CD8-positive, alpha-beta memory T cell (primary cell): Measurements from ENCODE around the gene ZNF746. TPM values are rescaled to one million over a fixed set of nuclear protein-coding genes. Genes with fewer than 3 reads are reported as not detected.

Experiments used
- CTCF ChIA-PET: fragments of 350-600 bp; sonication (Branson Sonifier 250); formaldehyde crosslinking; loops from one replicate; lab custom pipeline; 2021; ENCODE audit warnings: antibody characterized with exemption; lab: Charles Lee
- POLR2A ChIA-PET: fragments of 350-600 bp; sonication (Branson Sonifier 250); formaldehyde crosslinking; loops from one replicate; lab custom pipeline; 2021; ENCODE audit warnings: antibody characterized with exemption; lab: Charles Lee
- DNase-seq, 5 donors: peaks; one replicate each; pipeline versions ENCODE4 v3.0.0 to v3.0.0-alpha.2; 2020 to 2022; ENCODE audit warnings: mixed read lengths in 1 of 5
- H3K27ac ChIP-seq: one replicate; pipeline ENCODE4 v1.7.0; 2013; ENCODE audit warnings: low read depth, mild to moderate bottlenecking, low read length, moderate library complexity
- H3K27me3 ChIP-seq: 2 replicates; pipeline ENCODE4 v1.7.0; 2013; ENCODE audit warnings: low read length, mild to moderate bottlenecking; ENCODE audit not compliant: insufficient read depth, poor library complexity, severe bottlenecking
- H3K36me3 ChIP-seq: 2 replicates; pipeline ENCODE4 v1.7.0; 2013; ENCODE audit warnings: mild to moderate bottlenecking, low read length, moderate library complexity; ENCODE audit not compliant: insufficient read depth
- H3K4me1 ChIP-seq: 2 replicates; pipeline ENCODE4 v1.7.0; 2013; ENCODE audit warnings: mild to moderate bottlenecking, low read length, moderate library complexity; ENCODE audit not compliant: insufficient read depth
- H3K4me3 ChIP-seq: 2 replicates; pipeline ENCODE4 v1.7.0; 2013; ENCODE audit warnings: mild to moderate bottlenecking, low read length
- H3K9me3 ChIP-seq: 2 replicates; pipeline ENCODE4 v1.7.0; 2013; ENCODE audit warnings: mild to moderate bottlenecking, low read length
- H3K27ac Mint-ChIP-seq, 8 donors: one replicate each; pipeline ENCODE4 v1.8.0; 2020 to 2021; ENCODE audit warnings: mixed read lengths in 8 of 8, mild to moderate bottlenecking in 6 of 8, inconsistent platforms in 3 of 8, moderate library complexity in 3 of 8
- H3K27me3 Mint-ChIP-seq, 2 donors: one replicate each; pipeline ENCODE4 v1.8.0; 2020 to 2021; ENCODE audit warnings: mixed read lengths in 2 of 2, mild to moderate bottlenecking in 1 of 2, moderate library complexity in 1 of 2
- H3K36me3 Mint-ChIP-seq, 3 donors: one replicate each; pipeline ENCODE4 v1.8.0; 2020 to 2021; ENCODE audit warnings: mixed read lengths in 3 of 3, inconsistent platforms in 1 of 3, mild to moderate bottlenecking in 1 of 3
- H3K4me1 Mint-ChIP-seq, 3 donors: one replicate each; pipeline ENCODE4 v1.8.0; 2020 to 2021; ENCODE audit warnings: mixed read lengths in 3 of 3, inconsistent platforms in 1 of 3, mild to moderate bottlenecking in 1 of 3
- H3K4me3 Mint-ChIP-seq, 7 donors: one replicate each; pipeline ENCODE4 v1.8.0; 2020 to 2021; ENCODE audit warnings: mixed read lengths in 7 of 7, mild to moderate bottlenecking in 6 of 7, moderate library complexity in 4 of 7, inconsistent platforms in 2 of 7
- H3K9me3 Mint-ChIP-seq, 5 donors: one replicate each; pipeline ENCODE4 v1.8.0; 2020 to 2022; ENCODE audit warnings: mixed read lengths in 5 of 5, mild to moderate bottlenecking in 3 of 5, moderate library complexity in 2 of 5, inconsistent platforms in 1 of 5
- polyA plus RNA-seq: library from polyadenylated mRNA; unstranded; fragments of 300-500 nt; fragmentation: Illumina TruSeq; gene quantifications from one replicate; pipeline ENCODE4 v1.2.3, GENCODE V29; 2021
- total RNA-seq, 2 experiments: library from RNA; stranded (reverse); gene quantifications; one replicate each; pipeline ENCODE4 v1.2.3, GENCODE V29; 2021

The ZNF746 gene
- total and polyA plus RNA-seq, 3 experiments from 2014 or later: 13.9 to 21.3 (median 19.9) TPM

GRCh38 chr7:149524394-149524793, 26.8 kb upstream of the ZNF746 start:
- Histone ChIP-seq H3K9me3 (peaks cover 16% of the 10 kb centered on the region), H3K27me3 (no peaks in the 10 kb centered on the region), H3K27ac (no peak overlapping the region), H3K4me3 (no peak overlapping the region), H3K36me3 (no peaks in the 10 kb centered on the region), H3K4me1 (no peaks in the 10 kb centered on the region)
- H3K27me3 Mint-ChIP-seq: peaks cover 12 to 15% of the 10 kb centered on the region in 2 donors
- peaks cover 14 to 39% (median 30%) of the 10 kb centered on the region in 5 donors for H3K9me3 Mint-ChIP-seq
- no peak overlapping the region for H3K27ac Mint-ChIP-seq
- H3K4me1 Mint-ChIP-seq: no peaks in the 10 kb centered on the region
- ChIA-PET POLR2A (no interaction called here), CTCF (no interaction called here)
- H3K36me3 Mint-ChIP-seq: peaks cover 1 to 38% (median 5%) of the 10 kb centered on the region in 3 donors
- no peak for DNase-seq
- no peak overlapping the region for H3K4me3 Mint-ChIP-seq

- Mint-ChIP-seq H3K4me1 (no peaks in the 10 kb centered on the region), H3K27me3 (no peaks in the 10 kb centered on the region), H3K36me3 (peaks cover 0 to 40% (median 3%) of the 10 kb centered on the region in 3 donors), H3K4me3 (no peak overlapping the region), H3K27ac (no peak overlapping the region), H3K9me3 (peaks cover 46 to 62% (median 50%) of the 10 kb centered on the region in 5 donors)
- ChIA-PET CTCF (no interaction called here), POLR2A (no interaction called here)
- no peak overlapping the region for H3K4me3 ChIP-seq
- no peaks in the 10 kb centered on the region for H3K36me3 ChIP-seq
- peaks cover 18% of the 10 kb centered on the region for H3K9me3 ChIP-seq
- no peaks in the 10 kb centered on the region for H3K4me1 ChIP-seq
- DNase-seq: no peak
- no peak overlapping the region for H3K27ac ChIP-seq
- no peaks in the 10 kb centered on the region for H3K27me3 ChIP-seq
Observed at GRCh38 chr7:149510248-149510647, 12.6 kb upstream of the ZNF746 start.

- no peaks in the 10 kb centered on the region for H3K4me1 Mint-ChIP-seq
- Histone ChIP-seq H3K9me3 (peaks cover 18% of the 10 kb centered on the region), H3K27me3 (no peaks in the 10 kb centered on the region), H3K4me1 (no peaks in the 10 kb centered on the region), H3K27ac (no peak overlapping the region), H3K36me3 (no peaks in the 10 kb centered on the region), H3K4me3 (no peak overlapping the region)
- POLR2A ChIA-PET: no interaction called here
- DNase-seq: no peak
- H3K36me3 Mint-ChIP-seq: peaks cover 0 to 42% (median 5%) of the 10 kb centered on the region in 3 donors
- H3K9me3 Mint-ChIP-seq: peaks cover 49 to 62% (median 52%) of the 10 kb centered on the region in 5 donors
- H3K4me3 Mint-ChIP-seq: no peak overlapping the region
- H3K27me3 Mint-ChIP-seq: no peaks in the 10 kb centered on the region
- H3K27ac Mint-ChIP-seq: no peak overlapping the region
- CTCF ChIA-PET: no interaction called here
Observed at GRCh38 chr7:149509774-149510173, 12.2 kb upstream of the ZNF746 start.

GRCh38 chr7:149505551-149505950, 7.9 kb upstream of the ZNF746 start:
- Histone ChIP-seq H3K36me3 (no peaks in the 10 kb centered on the region), H3K9me3 (peaks cover 18% of the 10 kb centered on the region), H3K27me3 (no peaks in the 10 kb centered on the region), H3K4me1 (no peaks in the 10 kb centered on the region), H3K27ac (no peak overlapping the region), H3K4me3 (no peak overlapping the region)
- Mint-ChIP-seq H3K27ac (no peak overlapping the region), H3K4me1 (peaks cover under 1 to 6% (median 4%) of the 10 kb centered on the region in 3 donors), H3K36me3 (peaks cover 0 to 22% (median 5%) of the 10 kb centered on the region in 3 donors), H3K4me3 (no peak overlapping the region), H3K27me3 (peaks cover 0 to 2% of the 10 kb centered on the region in 2 donors), H3K9me3 (peaks cover 23 to 33% (median 28%) of the 10 kb centered on the region in 5 donors)
- ChIA-PET POLR2A (no interaction called here), CTCF (no interaction called here)
- DNase-seq: no peak

GRCh38 chr7:149501651-149502050, 4.0 kb upstream of the ZNF746 start:
- ChIA-PET CTCF (interaction anchor here (1.0 kb wide), 1 partner anchor 123 kb away, joined by 4 read pairs; no protein-coding TSS in a partner anchor), POLR2A (no interaction called here)
- Mint-ChIP-seq H3K4me1 (peaks cover 10 to 27% (median 19%) of the 10 kb centered on the region in 3 donors), H3K9me3 (peaks cover 10 to 13% (median 11%) of the 10 kb centered on the region in 5 donors), H3K27me3 (peaks cover 0 to 2% of the 10 kb centered on the region in 2 donors), H3K4me3 (no peak overlapping the region), H3K36me3 (peaks cover 3 to 15% (median 5%) of the 10 kb centered on the region in 3 donors), H3K27ac (no peak overlapping the region)
- H3K27me3 ChIP-seq: no peaks in the 10 kb centered on the region
- no peaks in the 10 kb centered on the region for H3K36me3 ChIP-seq
- no peak overlapping the region for H3K27ac ChIP-seq
- no peak for DNase-seq
- H3K9me3 ChIP-seq: no peaks in the 10 kb centered on the region
- no peak overlapping the region for H3K4me3 ChIP-seq
- peaks cover 8% of the 10 kb centered on the region for H3K4me1 ChIP-seq

- Mint-ChIP-seq H3K27ac (peak overlapping the region in 1 of 8 donors; percentile 29), H3K4me1 (peaks cover 18 to 35% (median 26%) of the 10 kb centered on the region in 3 donors), H3K4me3 (no peak overlapping the region), H3K36me3 (peaks cover 4 to 11% (median 5%) of the 10 kb centered on the region in 3 donors), H3K27me3 (peaks cover 0 to 2% of the 10 kb centered on the region in 2 donors), H3K9me3 (peaks cover 6 to 10% (median 9%) of the 10 kb centered on the region in 5 donors)
- Histone ChIP-seq H3K27me3 (no peaks in the 10 kb centered on the region), H3K36me3 (no peaks in the 10 kb centered on the region), H3K9me3 (no peaks in the 10 kb centered on the region), H3K27ac (no peak overlapping the region), H3K4me3 (no peak overlapping the region), H3K4me1 (peaks cover 15% of the 10 kb centered on the region)
- DNase-seq: no peak
- POLR2A ChIA-PET: no interaction called here
- CTCF ChIA-PET: no interaction called here
Observed at GRCh38 chr7:149500910-149501309, 3.3 kb upstream of the ZNF746 start.

GRCh38 chr7:149500201-149500600, 2.6 kb upstream of the ZNF746 start:
- Mint-ChIP-seq H3K27ac (peak overlapping the region in 6 of 8 donors; percentile 20 to 81 (median 70)), H3K4me3 (peak overlapping the region in 5 of 7 donors; percentile 26 to 77 (median 54)), H3K36me3 (peaks cover 3 to 6% (median 4%) of the 10 kb centered on the region in 3 donors), H3K27me3 (peaks cover 0 to 2% of the 10 kb centered on the region in 2 donors), H3K9me3 (peaks cover 2 to 6% (median 4%) of the 10 kb centered on the region in 5 donors), H3K4me1 (peaks cover 23 to 42% (median 33%) of the 10 kb centered on the region in 3 donors)
- ChIA-PET POLR2A (no interaction called here), CTCF (no interaction called here)
- no peaks in the 10 kb centered on the region for H3K27me3 ChIP-seq
- DNase-seq: peak in 1 of 5 donors; percentile 16
- H3K9me3 ChIP-seq: no peaks in the 10 kb centered on the region
- H3K27ac ChIP-seq: no peak overlapping the region
- H3K36me3 ChIP-seq: no peaks in the 10 kb centered on the region
- no peak overlapping the region for H3K4me3 ChIP-seq
- peaks cover 23% of the 10 kb centered on the region for H3K4me1 ChIP-seq

GRCh38 chr7:149498811-149499210, 1.2 kb upstream of the ZNF746 start:
- POLR2A ChIA-PET: no interaction called here
- Histone ChIP-seq H3K27ac (no peak overlapping the region), H3K9me3 (no peaks in the 10 kb centered on the region), H3K27me3 (no peaks in the 10 kb centered on the region), H3K36me3 (peaks cover 2% of the 10 kb centered on the region), H3K4me3 (no peak overlapping the region), H3K4me1 (peaks cover 25% of the 10 kb centered on the region)
- DNase-seq: no peak
- CTCF ChIA-PET: interaction anchor here (1.1 kb wide), 1 partner anchor 39 kb away, joined by 3 read pairs; no protein-coding TSS in a partner anchor
- Mint-ChIP-seq H3K27me3 (no peaks in the 10 kb centered on the region), H3K36me3 (peaks cover 0 to 18% (median 3%) of the 10 kb centered on the region in 3 donors), H3K4me1 (peaks cover 27 to 45% (median 43%) of the 10 kb centered on the region in 3 donors), H3K9me3 (no peaks in the 10 kb centered on the region), H3K4me3 (peak overlapping the region in 4 of 7 donors; percentile 18 to 85 (median 44)), H3K27ac (no peak overlapping the region)
